ENCODE data around the gene DMRT1.
"Not testable (repeated sequence)": the region's sequence is repeated elsewhere in the genome, so short reads cannot be mapped to it uniquely, and the experiment has no call there.

DMRT1 gene

DNA sequence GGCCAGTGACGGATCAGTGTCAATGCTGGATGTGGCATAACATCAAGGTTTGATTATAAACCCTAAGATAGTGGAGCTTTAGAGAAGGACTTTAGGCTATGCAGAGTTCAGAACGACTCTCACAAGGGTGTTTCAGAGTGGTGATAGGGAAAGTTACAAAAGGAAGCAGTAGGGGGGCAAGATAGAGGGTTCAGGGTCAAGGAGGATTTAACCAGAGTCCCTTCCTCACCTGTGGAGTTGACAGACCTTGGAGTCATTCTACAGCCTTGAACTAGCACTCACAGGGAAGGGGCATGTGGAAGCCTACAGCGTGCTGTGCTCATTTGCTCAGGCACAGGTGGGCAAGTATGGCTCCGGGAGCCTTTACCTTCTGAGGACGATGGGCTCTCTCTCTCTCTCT, 7.9 kb downstream of the DMRT1 start:
- H3K27ac ChIP-seq = no peak overlapping the region
- CTCF ChIA-PET = no interaction called here
- TF ChIP-seq, protein P1, sequence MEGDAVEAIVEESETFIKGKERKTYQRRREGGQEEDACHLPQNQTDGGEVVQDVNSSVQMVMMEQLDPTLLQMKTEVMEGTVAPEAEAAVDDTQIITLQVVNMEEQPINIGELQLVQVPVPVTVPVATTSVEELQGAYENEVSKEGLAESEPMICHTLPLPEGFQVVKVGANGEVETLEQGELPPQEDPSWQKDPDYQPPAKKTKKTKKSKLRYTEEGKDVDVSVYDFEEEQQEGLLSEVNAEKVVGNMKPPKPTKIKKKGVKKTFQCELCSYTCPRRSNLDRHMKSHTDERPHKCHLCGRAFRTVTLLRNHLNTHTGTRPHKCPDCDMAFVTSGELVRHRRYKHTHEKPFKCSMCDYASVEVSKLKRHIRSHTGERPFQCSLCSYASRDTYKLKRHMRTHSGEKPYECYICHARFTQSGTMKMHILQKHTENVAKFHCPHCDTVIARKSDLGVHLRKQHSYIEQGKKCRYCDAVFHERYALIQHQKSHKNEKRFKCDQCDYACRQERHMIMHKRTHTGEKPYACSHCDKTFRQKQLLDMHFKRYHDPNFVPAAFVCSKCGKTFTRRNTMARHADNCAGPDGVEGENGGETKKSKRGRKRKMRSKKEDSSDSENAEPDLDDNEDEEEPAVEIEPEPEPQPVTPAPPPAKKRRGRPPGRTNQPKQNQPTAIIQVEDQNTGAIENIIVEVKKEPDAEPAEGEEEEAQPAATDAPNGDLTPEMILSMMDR (conservative IDR thresholded peaks at IDR 0.05; ENCODE audit: low read depth) = no peak
- DNase-seq (ENCODE audit: low spot score) = no peak
- POLR2A ChIA-PET (ENCODE audit: low non-redundant PET) = no interaction called here

DNA sequence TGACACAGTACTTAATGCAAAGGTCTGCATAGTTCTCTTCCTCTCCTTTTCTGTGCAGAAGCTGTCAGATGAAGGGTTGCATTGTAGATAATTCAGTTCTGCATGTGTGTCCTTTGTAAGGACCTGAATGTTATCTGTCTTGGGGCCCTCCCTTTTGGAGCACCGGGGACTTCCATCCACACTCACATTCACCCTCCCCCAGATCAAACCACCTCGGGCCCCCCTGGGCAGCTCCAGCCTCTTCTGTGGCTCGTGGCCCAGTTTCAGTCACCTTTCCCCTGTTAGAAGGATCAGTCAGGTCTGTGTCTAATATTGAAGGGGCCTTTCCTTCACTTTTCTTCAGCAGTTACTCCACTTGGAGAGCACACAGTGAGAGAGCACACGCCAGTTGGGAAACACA, 11.0 kb downstream of the DMRT1 start:
- H3K27ac ChIP-seq = no peak overlapping the region
- ChIA-PET POLR2A (ENCODE audit: low non-redundant PET) (no interaction called here), CTCF (interaction anchor here (0.6 to 0.8 kb wide), 2 partner anchors 8 to 519 kb away, joined by 4 to 5 read pairs; no protein-coding TSS in a partner anchor)
- TF ChIP-seq, protein P1 (conservative IDR thresholded peaks at IDR 0.05; ENCODE audit: low read depth) = no peak
- DNase-seq (ENCODE audit: low spot score) = no peak

DNA sequence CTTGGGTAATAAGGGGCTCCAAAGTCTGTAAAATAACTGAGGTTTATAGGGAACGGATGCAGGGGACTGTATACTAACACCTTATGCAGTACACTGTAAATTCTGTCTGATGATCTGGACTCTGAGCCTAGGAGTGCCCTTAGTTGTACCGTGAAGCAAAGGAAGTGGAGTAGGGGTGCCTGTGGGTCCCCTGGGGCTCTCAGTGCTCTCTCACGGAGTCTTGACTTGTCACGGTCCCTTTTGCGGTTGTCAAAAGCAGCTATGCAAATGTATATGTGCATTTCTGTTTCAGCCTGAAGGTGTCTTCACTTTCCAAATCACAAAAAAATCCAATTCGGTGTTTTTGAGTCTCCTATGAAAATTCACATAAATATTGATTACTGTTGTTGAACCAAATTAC, 17.8 kb downstream of the DMRT1 start:
- H3K27ac ChIP-seq = no peak overlapping the region
- no peak for DNase-seq (ENCODE audit: low spot score)
- ChIA-PET POLR2A (ENCODE audit: low non-redundant PET) (no interaction called here), CTCF (no interaction called here)
- TF ChIP-seq, protein P1 (conservative IDR thresholded peaks at IDR 0.05; ENCODE audit: low read depth) = no peak

DNA sequence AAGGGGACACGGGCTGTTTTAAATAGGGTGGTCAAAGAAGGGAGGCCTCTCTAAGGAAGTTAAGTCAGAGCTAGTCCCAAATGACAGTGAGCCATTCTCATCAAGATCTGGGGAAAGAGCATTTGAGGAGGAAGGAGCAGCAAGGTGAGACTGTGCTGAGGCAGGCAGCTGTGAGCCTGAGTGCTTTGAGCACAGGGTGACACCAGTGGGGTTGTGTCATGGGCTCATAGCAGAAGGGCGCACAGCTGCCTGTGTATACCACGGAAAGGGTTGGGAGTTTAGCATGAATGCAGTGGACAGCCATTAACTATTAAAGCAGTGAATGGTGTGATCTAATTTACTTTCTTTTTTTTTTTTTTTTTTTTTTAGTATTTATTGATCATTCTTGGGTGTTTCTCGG, 19.2 kb downstream of the DMRT1 start:
- H3K27ac ChIP-seq = no peak overlapping the region
- CTCF ChIA-PET = interaction anchor here (0.7 kb wide), 1 partner anchor 260 kb away, joined by 3 read pairs; no protein-coding TSS in a partner anchor
- TF ChIP-seq, protein P1 (conservative IDR thresholded peaks at IDR 0.05; ENCODE audit: low read depth) = no peak
- no peak for DNase-seq (ENCODE audit: low spot score)
- POLR2A ChIA-PET (ENCODE audit: low non-redundant PET) = no interaction called here

DNA sequence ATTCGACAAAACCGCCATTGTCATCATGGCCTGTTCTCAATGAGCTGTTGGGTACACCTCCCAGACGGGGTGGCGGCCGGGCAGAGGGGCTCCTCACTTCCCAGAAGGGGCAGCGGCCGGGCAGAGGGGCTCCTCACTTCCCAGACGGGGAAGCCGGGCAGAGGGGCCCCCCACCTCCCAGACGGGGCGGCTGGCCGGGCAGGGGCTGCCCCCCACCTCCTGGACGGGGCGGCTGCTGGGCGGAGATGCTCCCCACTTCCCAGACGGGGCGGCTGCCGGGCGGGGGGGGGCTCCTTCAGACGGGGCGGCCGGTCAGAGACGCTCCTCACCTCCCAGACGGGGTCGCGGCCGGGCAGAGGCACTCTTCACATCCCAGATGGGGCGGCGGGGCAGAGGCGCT, 20.0 kb downstream of the DMRT1 start:
- H3K27ac ChIP-seq; DNase-seq (ENCODE audit: low spot score); POLR2A ChIA-PET (ENCODE audit: low non-redundant PET); CTCF ChIA-PET: not testable (repeated sequence)

DNA sequence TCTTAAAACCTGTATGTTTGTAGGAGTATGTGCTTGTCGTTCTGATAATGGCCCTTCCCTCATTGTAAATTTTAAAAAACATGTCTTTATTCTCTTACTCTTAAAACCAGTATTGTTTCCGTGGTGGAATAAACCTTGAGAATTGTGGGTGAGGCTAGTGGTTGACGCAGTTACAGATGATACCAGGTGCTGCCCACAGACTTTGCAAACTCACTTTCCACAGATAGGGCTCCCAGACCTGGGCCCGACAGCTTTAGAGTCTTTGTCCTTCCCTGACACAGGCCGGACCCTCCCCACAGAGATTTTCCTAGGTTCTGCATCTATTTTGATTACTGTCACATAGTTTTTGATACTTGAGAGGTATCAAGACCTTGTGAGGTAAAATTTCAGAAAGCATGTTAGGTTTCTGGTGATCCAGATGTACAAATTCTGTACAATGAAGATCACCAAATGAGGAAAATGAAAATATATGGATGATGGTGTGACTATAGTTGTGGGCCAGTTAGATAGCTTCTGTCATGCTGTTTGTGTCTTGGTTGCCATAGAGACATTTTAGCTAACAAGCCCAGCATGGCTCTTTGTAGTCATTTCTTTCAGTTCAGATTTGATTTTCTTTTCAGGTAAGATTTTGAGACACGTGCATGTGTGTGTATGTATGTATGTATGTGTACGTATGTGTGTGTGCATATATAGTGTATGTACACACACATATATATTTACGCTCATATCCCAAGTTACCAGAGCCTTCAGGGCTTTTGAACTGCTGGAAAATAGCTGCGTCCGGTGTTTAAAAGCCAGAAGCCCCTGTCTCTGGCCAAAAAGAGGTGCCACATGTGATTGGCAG, 33.8 kb downstream of the DMRT1 start:
- DNase-seq (ENCODE audit: low spot score) = no peak
- TF ChIP-seq, protein P1 (conservative IDR thresholded peaks at IDR 0.05; ENCODE audit: low read depth) = no peak
- ChIA-PET POLR2A (ENCODE audit: low non-redundant PET) (no interaction called here), CTCF (interaction anchor here (0.6 kb wide), 1 partner anchor 53 kb away, joined by 3 read pairs; no protein-coding TSS in a partner anchor)
- H3K27ac ChIP-seq = no peak overlapping the region

DNA sequence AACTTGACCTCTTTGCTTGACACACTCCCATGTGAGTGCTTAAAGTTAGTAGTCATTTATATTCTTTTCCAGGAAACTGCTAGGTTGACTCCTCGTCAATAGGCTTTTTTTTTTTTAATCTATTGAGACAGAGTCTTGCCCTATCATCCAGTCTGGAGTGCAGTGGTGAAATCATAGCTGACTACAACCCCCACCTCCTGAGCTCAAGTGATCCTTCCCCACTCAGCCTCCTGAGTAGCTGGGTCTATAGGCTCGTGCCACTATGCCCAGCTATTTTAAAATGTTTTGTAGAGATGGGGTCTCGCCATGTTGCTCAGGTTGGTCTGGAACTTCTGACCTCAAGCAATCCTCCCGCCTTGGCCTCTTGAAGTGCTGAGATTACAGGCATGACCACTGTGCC, 34.9 kb downstream of the DMRT1 start:
- no peak for DNase-seq (ENCODE audit: low spot score)
- TF ChIP-seq, protein P1 (conservative IDR thresholded peaks at IDR 0.05; ENCODE audit: low read depth) = no peak
- no peak overlapping the region for H3K27ac ChIP-seq
- POLR2A ChIA-PET (ENCODE audit: low non-redundant PET) = no interaction called here
- CTCF ChIA-PET = interaction anchor here (0.9 kb wide), 1 partner anchor 128 kb away, joined by 3 read pairs; no protein-coding TSS in a partner anchor
